GM12873 (cell line): ENCODE measurements around the gene CAPN11.

ENCODE experiments used
- TF ChIP-seq, protein P1 (sequence below): IDR thresholded peaks from 2 replicates; pipeline ENCODE4 v1.5.1; 2012; ENCODE audit warnings: low read depth, mild to moderate bottlenecking, moderate library complexity, low read length, control low read depth; ENCODE audit not compliant: insufficient read depth; ENCODE audit errors: missing control alignments

Gene CAPN11

GRCh38 chr6:44232676-44233566 lies 74.3 kb downstream of the CAPN11 start:
- TF ChIP-seq, protein P1, sequence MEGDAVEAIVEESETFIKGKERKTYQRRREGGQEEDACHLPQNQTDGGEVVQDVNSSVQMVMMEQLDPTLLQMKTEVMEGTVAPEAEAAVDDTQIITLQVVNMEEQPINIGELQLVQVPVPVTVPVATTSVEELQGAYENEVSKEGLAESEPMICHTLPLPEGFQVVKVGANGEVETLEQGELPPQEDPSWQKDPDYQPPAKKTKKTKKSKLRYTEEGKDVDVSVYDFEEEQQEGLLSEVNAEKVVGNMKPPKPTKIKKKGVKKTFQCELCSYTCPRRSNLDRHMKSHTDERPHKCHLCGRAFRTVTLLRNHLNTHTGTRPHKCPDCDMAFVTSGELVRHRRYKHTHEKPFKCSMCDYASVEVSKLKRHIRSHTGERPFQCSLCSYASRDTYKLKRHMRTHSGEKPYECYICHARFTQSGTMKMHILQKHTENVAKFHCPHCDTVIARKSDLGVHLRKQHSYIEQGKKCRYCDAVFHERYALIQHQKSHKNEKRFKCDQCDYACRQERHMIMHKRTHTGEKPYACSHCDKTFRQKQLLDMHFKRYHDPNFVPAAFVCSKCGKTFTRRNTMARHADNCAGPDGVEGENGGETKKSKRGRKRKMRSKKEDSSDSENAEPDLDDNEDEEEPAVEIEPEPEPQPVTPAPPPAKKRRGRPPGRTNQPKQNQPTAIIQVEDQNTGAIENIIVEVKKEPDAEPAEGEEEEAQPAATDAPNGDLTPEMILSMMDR = no peak

DNA sequence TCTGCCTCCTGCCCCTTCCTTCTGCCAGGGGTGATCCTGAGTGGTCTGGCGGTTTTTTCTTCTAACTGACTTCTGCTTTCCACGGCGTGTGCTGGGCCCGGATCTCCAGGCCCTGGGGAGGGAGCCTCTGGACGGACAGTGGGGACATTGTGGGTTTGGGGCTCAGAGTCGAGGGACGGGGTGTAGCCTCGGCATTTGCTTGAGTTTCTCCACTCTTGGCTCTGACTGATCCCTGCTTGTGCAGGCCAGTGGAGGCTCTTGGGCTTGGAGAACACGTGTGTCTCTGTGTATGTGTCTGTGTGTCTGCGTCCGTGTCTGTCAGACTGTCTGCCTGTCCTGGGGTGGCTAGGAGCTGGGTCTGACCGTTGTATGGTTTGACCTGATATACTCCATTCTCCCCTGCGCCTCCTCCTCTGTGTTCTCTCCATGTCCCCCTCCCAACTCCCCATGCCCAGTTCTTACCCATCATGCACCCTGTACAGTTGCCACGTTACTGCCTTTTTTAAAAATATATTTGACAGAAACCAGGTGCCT lies 75.0 kb downstream of the CAPN11 start:
- TF ChIP-seq, protein P1 = no peak
